ENCODE measurements around the gene PET117.

The PET117 gene

DNA sequence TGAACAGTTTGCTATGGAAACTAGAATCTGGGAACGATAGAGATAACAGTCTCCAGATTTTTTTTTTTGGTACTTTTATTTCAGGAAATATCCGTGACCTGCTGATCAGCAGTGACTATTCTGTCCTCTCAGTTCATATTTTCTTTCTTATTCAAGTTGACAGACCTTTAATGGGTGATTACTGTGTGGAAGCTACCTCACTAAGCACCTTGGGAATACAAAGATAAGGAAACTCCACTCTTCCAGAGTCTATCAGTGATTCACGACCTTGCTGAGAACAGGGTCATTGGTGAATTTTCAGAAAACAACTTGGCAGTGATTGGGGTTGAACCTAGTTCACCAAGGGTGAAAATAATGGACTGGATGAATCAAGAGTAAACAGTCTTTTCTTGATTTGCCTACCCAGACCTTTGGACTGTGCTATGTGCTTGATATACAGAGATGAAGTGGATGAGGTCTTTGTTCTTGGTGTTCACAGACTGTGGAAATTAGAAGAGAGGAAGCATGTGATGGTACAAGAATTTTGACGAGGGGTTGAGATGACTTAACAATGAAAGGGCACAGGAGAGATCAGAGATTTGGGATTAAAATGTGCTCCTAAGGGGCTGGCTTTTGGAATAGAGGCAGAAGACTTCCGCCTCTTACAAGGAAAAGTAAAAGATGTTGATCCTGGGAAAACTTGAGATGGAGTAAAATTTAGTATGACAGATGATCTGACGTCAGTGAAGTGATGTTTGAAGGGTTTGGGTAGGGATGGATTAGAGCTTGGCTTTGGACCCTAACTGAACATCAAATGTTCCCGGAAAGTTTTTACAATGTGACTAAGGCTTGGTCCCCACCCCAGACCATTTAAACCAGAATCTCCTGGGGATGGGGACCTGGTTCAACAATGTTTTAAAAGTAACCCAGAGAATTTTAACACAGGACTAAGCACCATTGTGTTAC, 1.2 kb downstream of the PET117 start:
- peak overlapping the region; percentile 97 for H3K27ac ChIP-seq

GRCh38 chr20:18139832-18140231, 2.2 kb downstream of the PET117 start:
- TF ChIP-seq CTCF (conservative IDR thresholded peaks at IDR 0.05): no peak
- no peak overlapping the region for H3K27ac ChIP-seq

More for the DNA sequence above, 1.2 kb downstream of the PET117 start:
- TF ChIP-seq CTCF (conservative IDR thresholded peaks at IDR 0.05): no peak

DNA sequence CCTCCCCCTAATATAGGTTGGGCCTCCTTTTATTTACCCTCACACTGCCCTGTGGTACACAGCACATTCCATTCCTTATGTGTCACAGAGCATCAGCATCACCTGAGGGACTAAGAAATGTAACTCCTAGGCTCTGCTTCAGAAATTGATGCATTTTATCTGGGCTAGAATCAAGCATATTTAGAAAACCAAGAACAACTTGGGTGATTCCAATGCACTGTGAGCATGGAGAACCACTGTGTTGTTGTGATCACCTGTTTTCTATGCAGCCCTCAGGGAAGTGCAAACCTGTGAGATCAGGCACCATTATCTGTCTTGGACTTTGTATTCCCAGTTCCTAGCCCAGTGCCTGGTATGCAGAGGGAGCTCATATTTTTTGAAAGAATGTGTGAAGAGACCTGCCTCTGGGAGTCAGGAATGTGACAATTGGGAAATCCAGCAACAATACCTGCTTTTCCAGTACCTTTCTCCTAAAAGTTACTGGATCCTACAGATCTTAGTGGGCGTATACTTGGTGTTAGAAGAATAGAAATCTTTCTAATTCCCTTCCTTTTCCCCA, 7.0 kb downstream of the PET117 start:
- no peak for TF ChIP-seq CTCF (conservative IDR thresholded peaks at IDR 0.05)
- H3K27ac ChIP-seq: no peak overlapping the region

GRCh38 chr20:18154342-18154741, 16.7 kb downstream of the PET117 start:
- no peak overlapping the region for H3K27ac ChIP-seq

DNA sequence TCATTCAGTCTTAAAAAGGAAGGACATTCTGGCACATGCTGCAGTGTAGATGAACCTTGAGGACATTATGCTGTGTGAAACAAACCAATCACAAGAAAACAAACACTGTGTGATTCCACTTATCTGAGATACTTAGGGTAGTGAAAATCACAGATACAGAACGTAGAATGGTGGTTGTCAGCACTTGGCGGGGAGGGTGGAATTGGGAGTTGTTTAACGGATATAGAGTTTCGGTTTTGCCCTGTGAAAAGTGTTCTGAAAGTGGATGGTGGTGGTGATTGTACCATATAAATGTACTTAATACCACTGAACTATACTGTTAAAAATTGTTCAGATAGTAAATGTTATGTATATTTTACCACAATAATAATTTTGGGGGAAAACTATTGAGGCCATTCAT, 18.4 kb downstream of the PET117 start:
- H3K27ac ChIP-seq: no peak overlapping the region
- TF ChIP-seq CTCF (conservative IDR thresholded peaks at IDR 0.05): no peak

More at GRCh38 chr20:18154342-18154741, 16.7 kb downstream of the PET117 start:
- no peak for TF ChIP-seq CTCF (conservative IDR thresholded peaks at IDR 0.05)

DNA sequence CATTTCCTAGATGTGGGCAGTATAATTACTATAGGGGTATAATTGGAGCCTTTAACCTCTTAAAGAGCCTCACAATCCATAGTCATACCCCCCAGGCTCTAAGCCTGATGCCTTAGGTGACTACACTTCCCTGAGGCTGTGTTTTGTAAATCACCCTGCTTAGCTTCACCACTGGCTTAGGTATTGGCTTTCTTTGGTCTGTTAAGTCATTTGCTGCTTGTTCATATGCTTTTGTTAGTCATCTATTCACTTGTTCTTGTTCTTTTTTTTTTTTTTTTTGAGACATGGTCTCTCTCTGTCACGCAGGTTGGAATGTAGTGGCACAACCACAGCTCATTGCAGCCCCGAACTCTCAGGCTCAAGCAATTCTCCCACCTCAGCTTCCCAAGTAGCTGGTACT, 26.7 kb downstream of the PET117 start:
- no peak overlapping the region for H3K27ac ChIP-seq
- no peak for TF ChIP-seq CTCF (conservative IDR thresholded peaks at IDR 0.05)

GRCh38 chr20:18165553-18165952, 27.9 kb downstream of the PET117 start:
- TF ChIP-seq CTCF (conservative IDR thresholded peaks at IDR 0.05): no peak

More at GRCh38 chr20:18165553-18165952, 27.9 kb downstream of the PET117 start:
- H3K27ac ChIP-seq: no peak overlapping the region

Data from VCaP (cell line).